ENCODE measurements around the gene NEMP1. TPM values are rescaled to one million over a fixed set of nuclear protein-coding genes. Genes with fewer than 3 reads are reported as not detected.
A peak's percentile ranks its signal among the peaks of the same experiment; 100 is the strongest.

The NEMP1 gene
- total and polyA plus RNA-seq, 4 experiments from 2014 or later: 4.6 to 27.2 (median 16.8) TPM

DNA sequence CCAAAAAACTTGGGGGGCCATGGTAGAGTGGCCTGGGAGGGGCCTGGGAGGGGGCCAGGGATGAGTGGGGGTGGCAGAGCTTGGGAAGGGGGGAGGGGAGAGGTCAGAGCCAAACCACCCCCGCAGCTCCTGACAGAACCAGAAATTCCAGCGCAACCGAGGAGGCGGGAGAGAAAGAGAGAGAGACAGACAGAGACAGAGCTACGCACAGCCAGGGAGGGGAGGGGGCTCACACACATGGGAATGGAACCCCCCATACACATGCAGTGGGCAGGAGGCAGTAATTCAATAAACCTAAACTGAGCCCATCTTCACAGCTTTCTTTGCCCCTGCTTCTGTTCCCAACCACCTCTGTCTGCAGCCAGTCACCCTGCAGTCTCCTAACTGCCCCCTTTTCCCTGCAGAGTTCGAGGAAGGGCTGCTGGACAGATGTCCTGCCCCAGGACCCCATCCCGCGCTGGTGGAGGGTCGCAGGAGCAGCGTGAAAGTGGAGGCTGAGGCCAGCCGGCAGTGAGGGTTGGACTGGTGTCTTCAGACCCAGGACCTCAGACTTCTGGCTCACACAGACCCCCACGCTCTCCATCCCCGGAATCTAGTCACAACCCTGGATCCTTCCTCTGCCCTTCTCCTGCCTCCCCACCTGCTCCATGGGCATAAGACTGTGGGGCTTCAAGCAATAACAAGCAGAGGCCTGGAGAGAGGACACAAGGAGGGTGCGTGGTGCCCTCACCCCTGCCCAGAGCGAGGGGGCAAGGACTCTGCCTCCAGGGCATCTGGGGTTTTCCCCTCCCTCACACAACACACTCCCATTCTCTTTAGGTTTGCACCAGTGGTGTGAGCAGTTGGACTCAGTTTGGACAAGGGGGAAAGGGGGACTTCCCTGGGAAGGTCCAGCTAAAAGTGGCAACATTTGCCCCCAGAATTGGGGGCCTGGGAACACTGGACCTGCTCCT lies 15.9 kb upstream of the NEMP1 start:
- H3K27ac ChIP-seq (ENCODE audit: low read depth, low read length): peak overlapping the region; percentile 51
- no peak overlapping the region for H3K4me3 ChIP-seq (ENCODE audit: low read length in 2 of 2)
- H3K9me3 ChIP-seq (ENCODE audit: control insufficient read depth in 1 of 2, low read length in 2 of 2): no peaks in the 10 kb centered on the region
- ChIA-PET CTCF (ENCODE audit: partially characterized antibody) (interaction anchor here (3.4 to 11.0 kb wide), 4 partner anchors 14 to 29 kb away, joined by 11 to 184 read pairs (median 66); partner anchors contain the start of genes NEMP1 and STAT6), POLR2A (ENCODE audit: partially characterized antibody) (interaction anchor here (0.7 to 17.6 kb wide), 5 partner anchors 14 to 425 kb away, joined by 3 to 622 read pairs (median 108); partner anchors contain the start of genes NEMP1 and STAT6)
- Mint-ChIP-seq H3K4me1 (peaks cover 25 to 59% (median 40%) of the 10 kb centered on the region in 4 donors), H3K27ac (peak overlapping the region; percentile 50 to 92 (median 74)), H3K27me3 (no peaks in the 10 kb centered on the region), H3K4me3 (no peak overlapping the region), H3K9me3 (peaks cover 0 to 3% (median 0%) of the 10 kb centered on the region in 8 donors), H3K36me3 (peaks cover 28 to 69% of the 10 kb centered on the region in 2 donors)
- peaks cover 50% of the 10 kb centered on the region for H3K4me1 ChIP-seq (ENCODE audit: insufficient read depth, low read length)
- H3K36me3 ChIP-seq (ENCODE audit: insufficient read depth, low read length): peaks cover 48% of the 10 kb centered on the region
- no peaks in the 10 kb centered on the region for H3K27me3 ChIP-seq (ENCODE audit: insufficient read depth, low read length)
- DNase-seq: peak in 1 of 5 donors; percentile 33
- intact Hi-C loops (cut with micrococcal nuclease): no loop called here

DNA sequence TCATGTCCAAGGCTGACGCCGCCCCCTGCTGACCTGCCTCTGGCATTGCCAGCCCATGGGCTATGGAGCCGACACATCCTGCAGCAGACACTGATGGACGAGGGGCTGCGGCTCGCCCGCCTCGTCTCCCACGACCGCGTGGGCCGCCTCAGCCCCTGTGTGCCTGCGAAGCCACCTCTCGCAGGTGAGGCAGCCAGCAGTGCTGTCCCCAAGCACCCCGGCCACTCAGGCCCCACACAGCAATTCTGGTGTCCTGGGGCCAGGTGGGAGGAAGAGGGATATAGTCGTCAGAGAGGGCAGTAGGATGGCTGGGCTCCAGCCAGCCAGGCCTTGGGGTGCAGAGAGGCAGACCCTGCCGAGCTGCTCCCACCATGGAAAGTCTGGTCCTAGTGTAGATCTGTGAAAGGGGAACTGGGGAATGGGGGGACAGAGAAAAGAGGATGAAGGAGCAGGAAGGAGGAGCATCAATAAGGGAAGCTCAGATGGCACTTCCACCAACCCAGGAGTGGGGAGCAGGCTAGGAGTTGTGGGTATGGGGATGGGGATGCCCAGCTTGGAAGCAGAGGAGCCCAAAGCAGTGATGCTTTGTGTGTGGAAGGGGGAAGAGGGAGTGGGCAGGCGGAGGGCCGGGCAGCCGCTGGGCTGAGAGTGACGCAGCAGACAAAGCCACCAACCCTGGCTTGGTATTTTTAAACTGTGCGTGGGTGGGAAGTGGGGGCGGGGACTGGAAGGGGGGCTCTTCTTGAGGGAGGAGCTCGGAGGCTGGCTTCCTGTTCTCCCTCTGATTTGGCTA lies 15.0 kb upstream of the NEMP1 start:
- Mint-ChIP-seq H3K27ac (peak overlapping the region; percentile 87 to 93 (median 91)), H3K27me3 (no peaks in the 10 kb centered on the region), H3K4me3 (peak overlapping the region in 5 of 8 donors; percentile 16 to 75 (median 44)), H3K9me3 (no peaks in the 10 kb centered on the region), H3K36me3 (peaks cover 19 to 62% of the 10 kb centered on the region in 2 donors), H3K4me1 (peaks cover 25 to 63% (median 41%) of the 10 kb centered on the region in 4 donors)
- peak in 4 of 5 donors; percentile 31 to 65 (median 38) for DNase-seq
- CTCF ChIA-PET (ENCODE audit: partially characterized antibody): interaction anchor here (1.2 to 11.0 kb wide), 5 partner anchors 13 to 85 kb away, joined by 3 to 184 read pairs (median 23); partner anchors contain the start of genes NEMP1 and STAT6
- Histone ChIP-seq H3K9me3 (ENCODE audit: control insufficient read depth in 1 of 2, low read length in 2 of 2) (no peaks in the 10 kb centered on the region), H3K4me3 (ENCODE audit: low read length in 2 of 2) (no peak overlapping the region), H3K27me3 (ENCODE audit: insufficient read depth, low read length) (no peaks in the 10 kb centered on the region), H3K36me3 (ENCODE audit: insufficient read depth, low read length) (peaks cover 39% of the 10 kb centered on the region), H3K27ac (ENCODE audit: low read depth, low read length) (peak overlapping the region; percentile 51), H3K4me1 (ENCODE audit: insufficient read depth, low read length) (peaks cover 50% of the 10 kb centered on the region)
- intact Hi-C loops (cut with micrococcal nuclease): loop anchor here (1.0 kb wide), 1 partner anchor 24 kb away; no protein-coding TSS in a partner anchor
- POLR2A ChIA-PET (ENCODE audit: partially characterized antibody): interaction anchor here (0.7 to 17.6 kb wide), 6 partner anchors 7 to 426 kb away, joined by 3 to 622 read pairs (median 58); partner anchors contain the start of genes NEMP1 and STAT6

DNA sequence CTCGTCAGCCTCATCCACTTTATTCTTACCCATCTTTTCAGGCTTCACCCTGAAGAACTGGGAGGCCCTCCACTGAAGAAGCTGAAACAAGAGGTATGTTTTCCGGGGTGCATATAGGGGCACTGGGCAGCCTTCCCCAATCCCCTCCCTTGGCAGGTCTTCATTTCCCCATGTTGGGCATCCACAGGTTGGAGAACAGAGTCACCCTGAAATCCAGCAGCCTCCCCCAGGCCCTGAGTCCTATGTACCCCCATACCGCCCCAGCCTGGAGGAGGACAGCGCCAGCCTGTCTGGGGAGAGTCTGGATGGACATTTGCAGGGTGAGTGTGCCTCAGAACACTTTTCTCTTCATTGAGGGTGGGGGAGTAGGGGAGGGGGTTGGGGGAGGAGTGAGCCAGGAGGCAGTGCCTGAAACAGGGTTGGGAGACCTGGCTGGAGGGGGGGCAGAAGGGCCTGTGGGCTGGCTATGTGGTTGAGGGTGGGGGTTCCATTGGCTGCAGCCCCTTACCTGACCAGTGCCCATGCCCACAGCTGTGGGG lies 14.4 kb upstream of the NEMP1 start:
- POLR2A ChIA-PET (ENCODE audit: partially characterized antibody): interaction anchor here (0.9 to 17.6 kb wide), 5 partner anchors 8 to 148 kb away, joined by 3 to 622 read pairs (median 108); partner anchors contain the start of genes NEMP1 and STAT6

DNA sequence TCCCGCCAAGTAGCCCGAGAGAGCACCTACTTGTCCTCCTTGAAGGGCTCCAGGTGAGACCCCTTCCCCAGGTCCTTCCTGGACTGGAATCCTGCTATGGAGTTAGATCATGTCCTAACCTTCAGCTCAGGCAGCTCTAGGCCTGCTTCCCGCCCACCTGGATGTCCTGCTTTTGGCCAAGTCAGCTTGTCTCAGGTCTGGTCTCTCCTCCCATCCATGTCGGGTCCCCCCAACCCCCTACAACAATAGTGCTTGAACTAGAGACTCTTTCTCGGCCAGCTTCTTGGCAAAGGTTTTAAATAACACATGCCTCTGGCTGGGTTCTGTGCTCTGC lies 13.9 kb upstream of the NEMP1 start:
- peak overlapping the region in 4 of 8 donors; percentile 12 to 64 (median 28) for H3K4me3 Mint-ChIP-seq
- peaks cover 52% of the 10 kb centered on the region for H3K4me1 ChIP-seq (ENCODE audit: insufficient read depth, low read length)
- H3K4me3 ChIP-seq (ENCODE audit: low read length in 2 of 2): no peak overlapping the region
- H3K9me3 Mint-ChIP-seq: no peaks in the 10 kb centered on the region
- H3K36me3 Mint-ChIP-seq: peaks cover 13 to 56% of the 10 kb centered on the region in 2 donors
- no peaks in the 10 kb centered on the region for H3K27me3 Mint-ChIP-seq
- DNase-seq: peak in 1 of 5 donors; percentile 12
- POLR2A ChIA-PET (ENCODE audit: partially characterized antibody): interaction anchor here (0.9 to 17.6 kb wide), 5 partner anchors 8 to 457 kb away, joined by 3 to 622 read pairs (median 108); partner anchors contain the start of genes NEMP1 and STAT6
- H3K27me3 ChIP-seq (ENCODE audit: insufficient read depth, low read length): no peaks in the 10 kb centered on the region
- H3K9me3 ChIP-seq (ENCODE audit: control insufficient read depth in 1 of 2, low read length in 2 of 2): no peaks in the 10 kb centered on the region
- H3K27ac ChIP-seq (ENCODE audit: low read depth, low read length): no peak overlapping the region
- peak overlapping the region; percentile 64 to 93 (median 83) for H3K27ac Mint-ChIP-seq
- intact Hi-C loops (cut with micrococcal nuclease): no loop called here
- peaks cover 28 to 74% (median 45%) of the 10 kb centered on the region in 4 donors for H3K4me1 Mint-ChIP-seq
- CTCF ChIA-PET (ENCODE audit: partially characterized antibody): interaction anchor here (1.1 to 11.0 kb wide), 10 partner anchors 10 to 84 kb away, joined by 3 to 184 read pairs (median 6); partner anchors contain the start of genes NEMP1 and STAT6
- peaks cover 30% of the 10 kb centered on the region for H3K36me3 ChIP-seq (ENCODE audit: insufficient read depth, low read length)

More for the DNA sequence above, 14.4 kb upstream of the NEMP1 start:
- Mint-ChIP-seq H3K4me1 (peaks cover 27 to 69% (median 43%) of the 10 kb centered on the region in 4 donors), H3K4me3 (peak overlapping the region in 3 of 8 donors; percentile 13 to 64 (median 42)), H3K27ac (peak overlapping the region; percentile 83 to 93 (median 91)), H3K36me3 (peaks cover 14 to 61% of the 10 kb centered on the region in 2 donors), H3K9me3 (no peaks in the 10 kb centered on the region), H3K27me3 (no peaks in the 10 kb centered on the region)
- Histone ChIP-seq H3K4me3 (ENCODE audit: low read length in 2 of 2) (no peak overlapping the region), H3K4me1 (ENCODE audit: insufficient read depth, low read length) (peaks cover 51% of the 10 kb centered on the region), H3K9me3 (ENCODE audit: control insufficient read depth in 1 of 2, low read length in 2 of 2) (no peaks in the 10 kb centered on the region), H3K27ac (ENCODE audit: low read depth, low read length) (peak overlapping the region; percentile 51), H3K36me3 (ENCODE audit: insufficient read depth, low read length) (peaks cover 33% of the 10 kb centered on the region), H3K27me3 (ENCODE audit: insufficient read depth, low read length) (no peaks in the 10 kb centered on the region)
- intact Hi-C loops (cut with micrococcal nuclease): loop anchor here (1.0 kb wide), 1 partner anchor 24 kb away; no protein-coding TSS in a partner anchor
- no peak for DNase-seq
- CTCF ChIA-PET (ENCODE audit: partially characterized antibody): interaction anchor here (1.1 to 11.0 kb wide), 8 partner anchors 10 to 84 kb away, joined by 3 to 184 read pairs (median 8); partner anchors contain the start of genes NEMP1 and STAT6

DNA sequence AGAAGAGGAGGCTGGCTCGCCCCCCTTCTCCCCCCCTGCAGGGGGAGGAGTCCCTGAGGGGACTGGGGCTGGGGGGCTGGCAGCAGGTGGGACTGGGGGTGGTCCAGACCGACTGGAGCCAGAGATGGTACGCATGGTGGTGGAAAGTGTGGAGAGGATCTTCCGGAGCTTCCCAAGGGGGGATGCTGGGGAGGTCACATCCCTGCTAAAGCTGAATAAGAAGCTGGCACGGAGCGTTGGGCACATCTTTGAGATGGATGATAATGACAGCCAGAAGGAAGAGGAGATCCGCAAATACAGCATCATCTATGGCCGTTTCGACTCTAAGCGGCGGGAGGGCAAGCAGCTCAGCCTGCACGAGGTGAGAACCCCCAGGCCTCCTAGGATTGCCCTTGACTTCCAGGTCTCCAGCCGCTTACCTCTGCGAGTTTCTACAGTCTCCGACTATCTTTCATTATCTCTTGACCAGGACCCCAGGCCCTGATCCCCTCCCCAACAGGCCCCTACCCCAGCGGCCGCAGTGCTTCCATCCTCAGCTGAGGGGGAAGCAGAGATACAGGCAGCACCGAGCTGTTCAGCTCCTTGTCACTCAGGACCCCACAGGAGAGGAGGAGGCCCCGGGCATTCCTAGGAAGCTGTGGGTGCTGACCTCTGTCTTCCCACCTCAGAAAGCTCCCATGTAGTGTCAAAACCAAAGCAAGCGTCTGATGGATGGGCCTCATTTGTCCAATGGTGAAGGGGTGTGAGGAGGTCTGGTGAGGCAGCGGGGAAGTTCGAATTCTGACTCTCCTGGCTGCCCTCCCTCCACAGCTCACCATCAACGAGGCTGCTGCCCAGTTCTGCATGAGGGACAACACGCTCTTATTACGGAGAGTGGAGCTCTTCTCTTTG lies 13.3 kb upstream of the NEMP1 start:
- Histone ChIP-seq H3K27me3 (ENCODE audit: insufficient read depth, low read length) (no peaks in the 10 kb centered on the region), H3K36me3 (ENCODE audit: insufficient read depth, low read length) (peaks cover 25% of the 10 kb centered on the region), H3K27ac (ENCODE audit: low read depth, low read length) (no peak overlapping the region), H3K4me3 (ENCODE audit: low read length in 2 of 2) (no peak overlapping the region), H3K9me3 (ENCODE audit: control insufficient read depth in 1 of 2, low read length in 2 of 2) (no peaks in the 10 kb centered on the region), H3K4me1 (ENCODE audit: insufficient read depth, low read length) (peaks cover 52% of the 10 kb centered on the region)
- POLR2A ChIA-PET (ENCODE audit: partially characterized antibody): interaction anchor here (0.9 to 17.6 kb wide), 6 partner anchors 9 to 456 kb away, joined by 3 to 622 read pairs (median 58); partner anchors contain the start of genes NEMP1 and STAT6
- peak in 1 of 5 donors; percentile 9 for DNase-seq
- H3K27ac Mint-ChIP-seq: peak overlapping the region in 6 of 7 donors; percentile 61 to 93 (median 84)
- peaks cover 28 to 78% (median 45%) of the 10 kb centered on the region in 4 donors for H3K4me1 Mint-ChIP-seq
- H3K27me3 Mint-ChIP-seq: no peaks in the 10 kb centered on the region
- peaks cover 8 to 52% of the 10 kb centered on the region in 2 donors for H3K36me3 Mint-ChIP-seq
- CTCF ChIA-PET (ENCODE audit: partially characterized antibody): interaction anchor here (1.1 to 11.0 kb wide), 10 partner anchors 9 to 83 kb away, joined by 3 to 184 read pairs (median 6); partner anchors contain the start of genes NEMP1 and STAT6
- H3K9me3 Mint-ChIP-seq: no peaks in the 10 kb centered on the region
- peak overlapping the region in 5 of 8 donors; percentile 0 to 64 (median 16) for H3K4me3 Mint-ChIP-seq
- intact Hi-C loops (cut with micrococcal nuclease): no loop called here

Data from CD4-positive, alpha-beta memory T cell (primary cell).